Adipocyte (in vitro differentiated cells): ENCODE results near the gene COX4I1.
"Not testable (repeated sequence)": the region's sequence is repeated elsewhere in the genome, so short reads cannot be mapped to it uniquely, and the experiment has no call there.

Experiments
- DNase-seq: peaks from one replicate; pipeline ENCODE4 v3.0.0-alpha.2; 2015; ENCODE audit warnings: low read depth
- H3K27me3 ChIP-seq: replicated peaks from 2 replicates; pipeline ENCODE4 v1.7.0; 2013; ENCODE audit warnings: mild to moderate bottlenecking, low read length, moderate library complexity; ENCODE audit not compliant: control insufficient read depth, insufficient read depth
- H3K36me3 ChIP-seq: 2 replicates; pipeline ENCODE4 v1.7.0; 2013; ENCODE audit warnings: low read length, mild to moderate bottlenecking, moderate library complexity; ENCODE audit not compliant: control insufficient read depth, insufficient read depth, severe bottlenecking
- H3K4me1 ChIP-seq: 2 replicates; pipeline ENCODE4 v1.7.0; 2013; ENCODE audit warnings: mild to moderate bottlenecking, low read length, moderate library complexity; ENCODE audit not compliant: control insufficient read depth, insufficient read depth
- H3K4me3 ChIP-seq: 2 replicates; pipeline ENCODE4 v1.7.0; 2013; ENCODE audit warnings: mild to moderate bottlenecking, low read length, moderate library complexity
- H3K9ac ChIP-seq: 2 replicates; pipeline ENCODE4 v1.7.0; 2013; ENCODE audit warnings: mild to moderate bottlenecking, low read length, moderate library complexity
- H3K9me3 ChIP-seq: 2 replicates; pipeline ENCODE4 v1.7.0; 2013; ENCODE audit warnings: mild to moderate bottlenecking, low read length, moderate library complexity; ENCODE audit not compliant: control insufficient read depth

Gene COX4I1

DNA sequence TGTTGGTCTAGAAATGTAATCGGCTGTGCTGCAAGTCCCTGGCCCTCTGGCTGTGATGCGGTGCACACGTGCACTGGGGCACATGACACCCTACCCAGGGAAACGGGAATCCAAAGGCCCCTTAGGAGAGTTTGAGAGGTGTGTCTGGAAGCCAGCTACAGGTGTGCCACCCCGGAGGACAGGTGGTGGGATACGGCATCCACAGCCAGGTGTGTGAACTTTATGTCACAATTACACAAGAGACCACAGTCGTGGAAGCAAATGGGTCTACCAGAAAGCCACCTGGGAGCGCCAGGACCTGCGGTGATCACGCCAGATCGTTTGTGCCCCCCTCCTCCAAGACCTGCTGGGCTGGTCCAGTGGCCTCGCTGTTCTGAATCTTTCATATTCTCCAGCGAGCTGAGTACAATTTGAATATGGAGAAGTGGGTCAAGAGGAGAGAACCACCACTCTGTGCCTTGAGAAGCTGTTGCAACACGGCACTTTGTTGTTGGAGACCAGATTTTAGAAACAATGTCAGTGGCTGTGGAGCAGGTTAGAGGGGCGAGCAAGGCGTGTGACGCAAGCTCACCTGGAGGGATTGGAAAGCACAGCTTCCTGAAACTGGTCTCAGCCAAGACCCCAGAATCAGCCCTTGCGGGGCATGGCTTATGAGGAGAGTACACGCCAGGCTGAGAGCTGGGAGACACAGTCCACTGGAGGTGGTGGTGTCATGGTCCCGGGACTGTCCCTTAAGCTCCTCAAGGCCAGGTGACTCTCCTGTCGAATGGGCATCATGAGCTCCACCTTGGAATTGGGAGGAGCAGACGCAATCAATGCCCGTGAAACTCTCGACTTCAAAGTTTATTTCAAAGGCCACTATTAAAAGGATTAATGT lies 37.4 kb downstream of the COX4I1 start:
- Histone ChIP-seq H3K4me1 (no peaks in the 10 kb centered on the region), H3K27me3 (peaks cover 63% of the 10 kb centered on the region), H3K9me3 (no peaks in the 10 kb centered on the region), H3K36me3 (no peaks in the 10 kb centered on the region), H3K4me3 (no peak overlapping the region), H3K9ac (no peak overlapping the region)
- DNase-seq: no peak

DNA sequence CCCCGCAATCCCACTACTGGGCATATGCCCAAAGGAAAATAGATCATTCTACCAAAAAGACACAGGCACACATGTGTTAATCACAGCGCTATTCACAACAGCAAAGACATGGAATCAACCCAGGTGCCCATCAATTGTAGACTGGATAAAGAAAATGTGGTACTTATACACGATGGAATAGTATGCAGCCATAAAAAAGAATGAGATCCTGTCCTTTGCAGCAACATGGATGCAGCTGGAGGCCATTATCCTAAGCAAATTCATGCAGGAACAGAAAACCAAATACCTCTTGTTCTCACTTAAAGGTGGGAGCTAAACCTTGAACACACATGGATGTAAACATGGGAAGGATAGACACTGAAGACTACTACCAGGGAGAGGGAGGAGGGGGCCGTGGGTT lies 38.2 kb downstream of the COX4I1 start:
- H3K9ac ChIP-seq, H3K4me1 ChIP-seq, DNase-seq, H3K36me3 ChIP-seq, H3K4me3 ChIP-seq, H3K9me3 ChIP-seq: not testable (repeated sequence)
- peaks cover 66% of the 10 kb centered on the region for H3K27me3 ChIP-seq

DNA sequence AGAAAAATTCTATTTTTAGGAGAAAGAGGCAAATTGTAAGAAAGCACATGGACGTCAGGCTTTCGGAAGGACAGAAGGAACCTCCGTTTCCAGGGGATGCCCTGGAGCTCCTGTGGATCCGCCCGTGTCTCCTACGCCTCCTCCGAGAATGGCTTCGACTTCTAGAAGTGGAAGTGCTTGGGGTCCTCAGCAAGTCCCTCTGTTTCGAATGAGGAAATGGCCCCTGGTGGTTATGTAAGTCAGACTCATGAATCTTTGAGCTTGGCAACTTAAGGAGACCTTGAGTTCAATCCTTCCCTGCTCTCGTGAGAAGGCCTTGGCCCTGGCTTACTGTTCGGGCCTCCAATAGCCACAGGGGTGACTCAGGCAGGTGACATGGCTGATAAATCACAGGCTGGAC lies 38.9 kb downstream of the COX4I1 start:
- no peaks in the 10 kb centered on the region for H3K4me1 ChIP-seq

DNA sequence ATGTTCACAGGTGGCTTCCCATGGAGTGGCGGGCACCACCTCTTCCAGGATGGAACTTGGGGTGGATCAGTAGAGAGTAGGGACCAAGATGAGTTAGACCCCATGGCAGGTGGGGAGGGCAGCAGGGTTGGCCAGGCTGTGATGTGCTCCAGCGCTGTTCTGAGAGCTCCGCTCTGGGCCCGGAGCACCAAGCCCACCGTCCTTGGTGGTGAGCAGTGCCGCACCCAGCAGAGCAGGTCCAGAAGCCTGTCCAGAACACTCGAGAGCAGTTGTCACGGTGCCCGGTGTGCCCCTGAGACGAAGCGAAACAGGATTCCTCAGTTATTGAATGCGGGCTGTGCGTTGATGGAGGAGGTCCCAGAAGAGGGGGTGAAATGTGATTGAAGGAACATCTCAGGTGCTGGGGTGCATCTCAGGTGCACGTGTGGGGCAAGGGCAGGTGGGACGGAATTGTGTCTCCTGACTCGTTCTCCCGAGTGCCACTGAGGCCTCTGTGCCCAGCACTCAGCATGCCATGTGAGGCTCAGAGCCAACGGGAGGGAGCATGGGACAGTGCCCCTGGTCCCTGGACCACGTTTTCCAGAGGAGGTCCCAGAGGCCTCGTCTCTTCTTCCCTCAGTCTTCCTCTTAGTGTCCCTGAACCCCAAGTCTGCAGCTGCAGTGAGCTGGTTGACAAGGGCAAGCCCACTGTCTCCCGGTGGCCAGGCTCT lies 39.5 kb downstream of the COX4I1 start:
- DNase-seq: no peak
- H3K4me1 ChIP-seq: no peaks in the 10 kb centered on the region

More for the DNA sequence above, 38.9 kb downstream of the COX4I1 start:
- DNase-seq: no peak
- Histone ChIP-seq H3K27me3 (peaks cover 61% of the 10 kb centered on the region), H3K36me3 (no peaks in the 10 kb centered on the region), H3K9ac (no peak overlapping the region), H3K9me3 (peaks cover 6% of the 10 kb centered on the region), H3K4me3 (no peak overlapping the region)

DNA sequence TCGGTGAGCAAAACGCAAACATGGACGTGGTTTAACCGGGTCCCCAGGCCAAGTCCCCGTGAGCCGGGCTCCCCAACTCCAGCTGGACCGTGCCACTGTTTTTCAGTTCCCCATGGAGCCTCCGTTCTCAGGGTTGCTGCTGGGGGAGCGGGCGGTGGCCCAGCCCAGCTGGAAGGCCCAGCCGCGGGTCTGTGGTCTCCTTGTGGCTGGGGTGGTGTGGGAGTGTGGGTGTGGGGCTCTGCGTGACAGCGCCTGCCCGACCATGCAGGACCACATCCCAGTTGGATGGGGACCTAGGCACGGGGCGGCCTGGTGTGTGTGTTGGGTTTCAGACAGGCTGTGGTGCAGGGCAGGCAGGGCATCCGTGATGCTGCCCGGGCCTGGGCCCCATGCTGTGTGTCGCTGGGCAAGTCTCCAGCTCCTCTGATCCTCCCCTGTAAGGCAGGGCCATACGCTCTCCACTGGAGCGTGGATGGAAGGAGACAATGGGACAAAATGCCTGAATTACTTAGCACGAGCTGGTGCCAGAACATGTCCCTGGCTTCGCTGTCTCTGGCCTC lies 40.3 kb downstream of the COX4I1 start:
- Histone ChIP-seq H3K4me1 (no peaks in the 10 kb centered on the region), H3K27me3 (peaks cover 64% of the 10 kb centered on the region), H3K9me3 (peaks cover 6% of the 10 kb centered on the region), H3K9ac (no peak overlapping the region), H3K36me3 (no peaks in the 10 kb centered on the region), H3K4me3 (no peak overlapping the region)
- DNase-seq: no peak

More for the DNA sequence above, 39.5 kb downstream of the COX4I1 start:
- no peak overlapping the region for H3K4me3 ChIP-seq
- H3K9ac ChIP-seq: no peak overlapping the region
- H3K27me3 ChIP-seq: peaks cover 62% of the 10 kb centered on the region
- H3K9me3 ChIP-seq: peaks cover 6% of the 10 kb centered on the region
- H3K36me3 ChIP-seq: no peaks in the 10 kb centered on the region

DNA sequence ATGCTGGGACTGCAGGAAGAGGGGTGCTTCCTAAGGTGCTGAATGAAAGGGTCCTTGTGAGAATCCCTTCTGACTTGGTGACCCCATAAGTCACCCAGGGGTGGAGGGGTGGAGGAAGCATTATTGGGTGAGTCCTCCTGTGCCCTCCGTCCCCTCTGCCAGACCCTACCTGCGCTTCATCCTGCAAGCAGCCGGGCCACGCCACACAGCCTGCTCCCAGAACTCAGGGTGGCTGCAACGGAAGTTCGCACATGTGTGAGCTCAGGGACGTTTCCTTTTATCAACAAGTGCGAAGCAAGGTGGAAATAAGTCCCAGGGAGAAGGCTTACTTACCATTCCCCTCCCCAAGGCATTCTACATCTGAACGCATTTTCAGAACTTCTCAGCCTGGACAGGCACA lies 40.9 kb downstream of the COX4I1 start:
- Histone ChIP-seq H3K9ac (no peak overlapping the region), H3K36me3 (no peaks in the 10 kb centered on the region), H3K4me1 (no peaks in the 10 kb centered on the region), H3K9me3 (peaks cover 6% of the 10 kb centered on the region), H3K4me3 (no peak overlapping the region), H3K27me3 (peaks cover 64% of the 10 kb centered on the region)
- DNase-seq: no peak

DNA sequence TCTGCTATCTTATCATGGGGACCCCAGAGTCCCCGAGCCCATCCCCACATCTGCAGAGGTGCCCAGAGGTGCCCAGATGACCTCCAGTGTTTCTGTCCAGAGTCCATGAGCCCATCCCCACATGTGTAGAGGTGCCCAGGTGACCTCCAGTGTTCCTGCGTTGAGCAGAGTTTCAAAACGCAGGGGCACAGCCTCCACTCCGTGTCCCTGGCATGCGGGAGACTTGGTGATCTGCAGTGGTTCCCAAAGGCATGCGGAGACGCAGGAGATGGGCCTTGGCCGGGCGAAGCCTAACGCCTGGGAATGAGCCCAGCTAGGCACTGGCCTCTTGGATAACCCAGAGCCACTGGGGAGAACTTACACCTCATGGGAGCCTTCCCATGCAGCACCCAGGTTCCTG lies 41.3 kb downstream of the COX4I1 start:
- no peaks in the 10 kb centered on the region for H3K4me1 ChIP-seq

DNA sequence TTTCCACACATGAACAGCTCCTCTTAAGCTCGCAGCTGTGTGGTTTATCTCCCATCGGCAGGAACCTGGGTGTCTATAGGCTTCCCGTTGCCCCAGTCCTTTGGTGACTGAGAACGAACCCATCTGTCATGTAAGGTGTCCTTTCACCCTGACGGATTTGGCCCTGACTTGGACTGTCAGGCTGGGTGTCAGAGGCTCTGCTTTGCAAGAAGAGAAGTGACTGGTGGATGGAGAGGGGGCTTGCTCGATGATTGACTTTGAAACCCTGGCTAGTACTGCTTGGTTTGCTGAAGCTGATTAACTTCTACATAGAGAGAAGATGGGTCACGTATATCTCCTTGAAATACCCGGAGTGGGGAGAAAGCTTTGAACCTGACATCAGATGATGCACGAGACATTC lies 42.9 kb downstream of the COX4I1 start:
- DNase-seq: no peak
- no peaks in the 10 kb centered on the region for H3K36me3 ChIP-seq
- H3K4me1 ChIP-seq: no peaks in the 10 kb centered on the region
- H3K27me3 ChIP-seq: peaks cover 51% of the 10 kb centered on the region
- H3K9ac ChIP-seq: no peak overlapping the region
- no peak overlapping the region for H3K4me3 ChIP-seq
- H3K9me3 ChIP-seq: peaks cover 6% of the 10 kb centered on the region

More for the DNA sequence above, 41.3 kb downstream of the COX4I1 start:
- Histone ChIP-seq H3K27me3 (peaks cover 60% of the 10 kb centered on the region), H3K9me3 (peaks cover 6% of the 10 kb centered on the region), H3K4me3 (no peak overlapping the region), H3K9ac (no peak overlapping the region), H3K36me3 (no peaks in the 10 kb centered on the region)
- DNase-seq: no peak

DNA sequence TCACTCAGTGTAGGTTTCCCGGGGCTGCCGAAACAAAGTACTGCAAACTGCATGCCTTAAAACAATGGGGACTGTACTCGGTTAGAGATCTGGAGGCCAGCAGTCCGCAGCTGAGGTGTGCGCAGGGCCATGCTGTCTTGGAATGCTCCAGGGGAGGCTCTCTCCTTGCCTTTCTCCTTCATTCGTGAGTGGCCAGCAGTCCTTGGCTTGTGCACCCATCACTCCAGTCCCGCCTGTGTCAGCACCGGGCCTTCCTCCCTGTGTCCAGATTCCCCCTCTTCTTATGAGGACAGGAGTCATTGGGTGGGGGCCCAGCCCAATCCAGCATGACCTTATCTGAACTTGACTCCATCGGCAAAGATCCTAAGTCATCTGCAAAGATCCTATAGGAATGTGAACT lies 43.4 kb downstream of the COX4I1 start:
- no peak for DNase-seq

DNA sequence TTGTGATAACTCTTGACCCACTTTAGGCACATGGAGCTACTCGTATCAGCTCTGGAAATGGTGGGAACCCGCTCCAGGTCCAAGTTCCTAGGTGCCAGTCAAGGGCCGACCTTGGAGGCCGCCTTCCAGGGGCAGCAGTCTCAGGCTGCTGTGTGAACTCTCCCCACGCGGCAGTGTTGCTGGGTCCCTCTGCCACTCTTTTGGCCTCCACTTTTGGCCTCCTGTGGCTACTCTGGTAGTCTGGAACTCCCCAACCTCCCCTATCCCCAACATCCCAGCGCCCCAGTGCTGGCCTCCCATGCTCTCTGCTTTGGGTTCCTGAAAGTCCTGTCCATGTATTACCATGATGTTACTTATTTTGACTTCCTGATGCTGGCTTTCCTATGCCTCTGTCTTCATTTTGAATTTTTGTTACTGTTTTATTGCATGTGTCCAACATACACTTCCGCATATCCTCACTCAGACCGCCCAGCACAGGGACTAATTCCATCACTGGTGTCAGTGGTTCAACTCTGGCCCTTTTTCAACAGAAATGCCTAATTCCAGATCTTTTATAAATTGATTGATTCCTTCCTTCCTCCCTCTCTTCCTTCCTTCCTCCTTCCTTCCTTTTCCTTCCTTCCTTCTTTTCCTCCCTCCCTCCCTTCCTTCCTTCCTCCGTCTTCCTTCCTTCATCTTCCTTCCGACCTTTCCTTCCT lies 44.1 kb downstream of the COX4I1 start:
- no peak overlapping the region for H3K4me3 ChIP-seq
- H3K9me3 ChIP-seq: peaks cover 6% of the 10 kb centered on the region
- H3K4me1 ChIP-seq: no peaks in the 10 kb centered on the region
- no peaks in the 10 kb centered on the region for H3K36me3 ChIP-seq
- no peak overlapping the region for H3K9ac ChIP-seq
- H3K27me3 ChIP-seq: peaks cover 49% of the 10 kb centered on the region
- no peak for DNase-seq

More for the DNA sequence above, 43.4 kb downstream of the COX4I1 start:
- Histone ChIP-seq H3K9ac (no peak overlapping the region), H3K4me3 (no peak overlapping the region), H3K27me3 (peaks cover 47% of the 10 kb centered on the region), H3K9me3 (peaks cover 6% of the 10 kb centered on the region), H3K4me1 (no peaks in the 10 kb centered on the region), H3K36me3 (no peaks in the 10 kb centered on the region)

DNA sequence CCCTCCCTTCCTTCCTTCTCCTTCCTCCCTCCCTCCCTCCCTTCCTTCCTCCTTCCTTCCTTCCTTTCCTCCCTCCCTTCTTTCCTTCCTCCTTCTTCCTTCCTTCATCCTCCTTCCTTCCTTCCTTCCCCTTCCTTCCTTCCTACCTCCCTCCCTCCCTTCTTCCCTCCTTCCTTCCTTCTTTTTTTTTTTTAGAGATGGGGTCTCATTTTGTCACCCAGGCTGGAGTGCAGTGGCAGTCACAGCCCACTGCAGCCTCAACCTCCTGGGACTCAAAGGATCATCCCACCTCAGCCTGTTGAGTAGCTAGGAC lies 44.6 kb downstream of the COX4I1 start:
- no peak overlapping the region for H3K4me3 ChIP-seq
- no peaks in the 10 kb centered on the region for H3K36me3 ChIP-seq
- no peak overlapping the region for H3K9ac ChIP-seq
- no peak for DNase-seq
- no peaks in the 10 kb centered on the region for H3K4me1 ChIP-seq
- peaks cover 6% of the 10 kb centered on the region for H3K9me3 ChIP-seq
- peaks cover 48% of the 10 kb centered on the region for H3K27me3 ChIP-seq
